SH-SY5Y (cell line): Measurements from ENCODE around the gene PLTP.

Experiments used
- GATA2 ChIP-seq: IDR thresholded peaks from 2 replicates; pipeline ENCODE4 v1.6.1; 2011; ENCODE audit warnings: mild to moderate bottlenecking, low read depth, low read length
- GATA3 ChIP-seq: IDR thresholded peaks from 2 replicates; pipeline ENCODE4 v1.6.1; 2011; ENCODE audit warnings: low read depth, mild to moderate bottlenecking, low read length, moderate library complexity

The PLTP gene

GRCh38 chr20:45899046-45899835 is 12.7 kb downstream of the PLTP start:
- no peak for TF ChIP-seq GATA2
- no peak for TF ChIP-seq GATA3

GRCh38 chr20:45898285-45898684 is 13.7 kb downstream of the PLTP start:
- TF ChIP-seq GATA2 = no peak
- no peak for TF ChIP-seq GATA3

GRCh38 chr20:45897692-45898091 is 14.3 kb downstream of the PLTP start:
- TF ChIP-seq GATA2 = no peak
- TF ChIP-seq GATA3 = no peak

DNA sequence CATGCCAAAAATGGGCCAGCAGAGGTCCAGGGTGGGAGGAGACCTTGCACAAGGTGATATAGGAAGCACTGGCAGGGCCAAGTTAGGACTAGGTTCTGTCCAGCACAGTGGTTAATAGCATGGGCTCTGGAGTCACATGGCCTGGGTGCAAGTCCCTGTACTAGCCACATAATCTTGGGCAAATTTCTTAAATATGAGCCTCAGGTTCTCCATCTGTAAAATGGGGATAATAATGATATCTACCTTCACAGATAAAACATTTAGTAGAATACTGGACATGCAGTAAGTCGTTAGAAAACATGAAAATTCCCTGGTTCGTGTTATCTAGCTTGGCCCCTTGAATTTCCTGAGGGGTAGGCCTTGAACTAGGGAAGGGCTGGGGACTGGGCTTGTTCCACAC is 14.7 kb downstream of the PLTP start:
- TF ChIP-seq GATA2 (no peak), GATA3 (no peak)

- TF ChIP-seq GATA3 (no peak), GATA2 (no peak)
Measured at GRCh38 chr20:45896641-45897161, 15.3 kb downstream of the PLTP start.

DNA sequence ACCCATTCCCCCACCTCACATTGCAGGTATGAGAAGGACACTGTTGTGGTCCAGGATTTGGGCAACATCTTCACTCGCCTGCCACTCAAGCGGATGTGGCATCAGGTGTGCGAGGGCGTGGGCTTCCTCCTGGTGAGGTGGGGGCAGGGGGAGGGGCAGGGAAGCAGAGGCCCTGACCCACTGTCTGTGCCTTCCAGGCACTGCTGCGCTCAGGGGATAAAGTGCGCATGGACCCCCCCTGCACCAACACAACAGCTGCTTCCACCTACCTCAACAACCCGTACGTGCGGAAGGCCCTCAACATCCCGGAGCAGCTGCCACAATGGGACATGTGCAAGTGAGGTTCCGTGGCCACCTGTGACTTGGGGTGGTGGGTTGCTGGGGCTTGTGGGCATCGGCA is 17.2 kb downstream of the PLTP start:
- no peak for TF ChIP-seq GATA2
- TF ChIP-seq GATA3 = no peak

DNA sequence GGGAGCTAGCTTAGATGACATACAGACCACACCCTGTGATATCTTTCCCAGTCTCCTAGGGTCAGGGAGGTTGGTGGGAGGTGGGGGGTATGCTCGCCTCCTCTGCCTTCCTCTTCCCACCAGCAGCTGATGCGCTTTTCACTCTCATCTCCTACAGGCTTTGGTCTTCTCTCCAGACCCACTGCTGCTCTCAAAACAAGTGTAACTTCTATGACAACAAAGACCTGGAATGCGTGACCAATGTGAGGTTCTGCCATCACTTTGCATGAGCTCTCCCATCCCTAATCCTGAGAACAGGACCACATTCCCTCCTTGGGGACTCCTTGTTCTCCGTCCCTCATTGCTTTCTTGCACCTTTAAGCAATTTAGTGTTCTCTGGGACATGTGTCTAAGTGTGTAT is 18.1 kb downstream of the PLTP start:
- TF ChIP-seq GATA2 (no peak), GATA3 (no peak)

GRCh38 chr20:45892828-45893500 is 19.0 kb downstream of the PLTP start:
- no peak for TF ChIP-seq GATA3
- no peak for TF ChIP-seq GATA2

DNA sequence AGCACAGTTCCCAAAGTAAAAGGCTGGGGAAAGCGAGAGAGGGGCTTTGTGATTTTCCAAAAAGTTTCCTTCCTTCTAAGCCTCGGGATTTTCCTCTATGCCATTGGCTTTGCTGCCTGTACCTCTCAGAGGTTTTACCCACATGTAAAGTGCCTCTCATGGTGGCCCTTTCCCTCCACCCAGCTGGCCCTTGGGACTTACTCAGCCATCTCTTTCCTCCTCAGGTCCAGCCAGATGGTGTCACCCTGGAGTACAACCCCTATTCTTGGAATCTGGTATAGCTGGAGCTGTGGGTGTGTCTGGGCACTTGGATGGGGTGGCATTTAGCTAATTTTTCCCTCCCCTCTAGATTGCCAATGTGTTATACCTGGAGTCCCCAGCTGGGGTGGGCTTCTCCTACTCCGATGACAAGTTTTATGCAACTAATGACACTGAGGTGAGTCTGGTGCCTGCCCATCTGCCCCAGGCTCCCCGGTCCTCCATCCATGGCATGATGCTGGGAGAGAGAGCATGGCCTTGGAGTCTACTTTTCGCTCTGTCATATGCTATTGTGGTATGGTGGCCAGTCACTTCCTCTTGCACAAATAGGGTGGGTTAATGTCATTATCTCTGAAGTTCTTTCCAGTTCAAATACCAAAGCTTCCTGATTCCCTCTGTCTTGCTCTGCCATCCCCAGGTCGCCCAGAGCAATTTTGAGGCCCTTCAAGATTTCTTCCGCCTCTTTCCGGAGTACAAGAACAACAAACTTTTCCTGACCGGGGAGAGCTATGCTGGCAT is 19.7 kb downstream of the PLTP start:
- TF ChIP-seq GATA3 (no peak), GATA2 (no peak)

DNA sequence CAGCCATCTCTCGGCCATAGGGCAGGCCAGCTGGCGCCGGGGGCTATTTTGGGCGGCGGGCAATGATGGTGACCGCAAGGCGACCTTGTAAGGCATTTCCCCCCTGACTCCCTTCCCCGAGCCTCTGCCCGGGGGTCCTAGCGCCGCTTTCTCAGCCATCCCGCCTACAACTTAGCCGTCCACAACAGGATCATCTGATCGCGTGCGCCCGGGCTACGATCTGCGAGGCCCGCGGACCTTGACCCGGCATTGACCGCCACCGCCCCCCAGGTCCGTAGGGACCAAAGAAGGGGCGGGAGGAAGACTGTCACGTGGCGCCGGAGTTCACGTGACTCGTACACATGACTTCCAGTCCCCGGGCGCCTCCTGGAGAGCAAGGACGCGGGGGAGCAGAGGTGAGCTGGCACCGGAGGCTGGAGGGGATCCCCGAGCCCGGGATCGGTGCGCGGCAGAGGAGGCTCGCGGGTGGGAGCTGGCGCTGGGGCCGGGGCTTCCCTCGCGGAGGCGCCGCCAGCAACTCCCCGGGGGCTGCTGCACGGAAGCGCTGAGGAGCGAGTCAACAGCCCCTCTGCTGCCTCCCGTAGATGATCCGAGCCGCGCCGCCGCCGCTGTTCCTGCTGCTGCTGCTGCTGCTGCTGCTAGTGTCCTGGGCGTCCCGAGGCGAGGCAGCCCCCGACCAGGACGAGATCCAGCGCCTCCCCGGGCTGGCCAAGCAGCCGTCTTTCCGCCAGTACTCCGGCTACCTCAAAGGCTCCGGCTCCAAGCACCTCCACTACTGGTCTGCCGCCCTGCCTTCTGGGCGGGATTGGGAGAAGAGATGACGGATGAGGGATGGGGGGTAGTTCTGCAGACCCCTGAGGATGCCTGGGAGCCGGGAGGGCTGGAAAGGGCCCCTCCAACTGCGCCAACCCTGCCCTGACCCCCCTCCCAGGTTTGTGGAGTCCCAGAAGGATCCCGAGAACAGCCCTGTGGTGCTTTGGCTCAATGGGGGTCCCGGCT is 20.7 kb downstream of the PLTP start, which contains the start of the genes CTSA and NEURL2:
Gene CTSA (plus strand): TSS at position 351 of the 999 bp plus-strand sequence. CDS start 234 bp downstream, at position 585.
Gene NEURL2 (minus strand): TSS at position 224 of the 999 bp plus-strand sequence. CDS start 217 bp downstream, at position 7.
- TF ChIP-seq GATA3 = no peak

DNA sequence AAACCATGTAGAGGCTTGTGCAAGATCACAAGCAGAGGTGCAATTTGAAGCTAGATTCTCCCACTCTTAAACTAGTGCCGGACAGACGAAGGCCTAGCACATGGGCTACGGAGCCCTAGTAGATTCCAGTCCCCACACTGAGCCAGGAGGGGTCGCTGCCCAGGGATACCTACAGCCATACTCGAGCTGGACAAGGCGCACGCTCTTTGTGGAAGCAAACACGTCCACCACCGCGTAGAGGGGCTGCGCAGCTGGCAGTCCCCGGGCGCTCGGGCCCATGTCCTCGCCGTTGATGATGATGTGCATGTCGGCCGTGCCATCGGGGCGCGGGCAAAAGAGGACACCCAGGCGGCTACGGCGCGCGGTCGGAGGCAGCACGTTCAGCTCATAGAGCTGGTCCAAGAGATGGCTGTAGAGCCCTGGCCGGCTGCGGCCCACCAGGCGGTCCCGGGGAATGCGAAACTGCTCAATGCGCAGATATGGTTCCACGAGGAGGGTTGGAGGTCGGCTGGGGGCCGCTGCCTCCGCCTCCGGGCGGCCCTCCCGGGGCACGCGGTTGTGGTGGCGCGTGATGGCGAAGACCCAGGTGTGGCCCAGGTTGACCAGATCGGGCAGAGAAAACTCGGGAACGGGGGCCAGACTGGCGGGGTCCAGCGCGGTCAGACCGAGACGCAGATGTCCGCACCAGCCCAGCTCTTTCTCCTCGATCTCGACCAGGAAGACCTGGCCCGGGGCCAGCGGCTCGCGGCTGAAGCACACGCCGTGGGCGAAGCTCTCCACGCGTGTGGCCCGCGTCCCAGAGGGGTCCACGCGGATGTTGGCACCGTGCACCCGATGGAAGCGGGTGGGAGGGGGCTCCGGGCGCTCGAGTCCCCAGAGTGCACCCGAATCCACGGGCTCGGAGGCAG is 21.6 kb downstream of the PLTP start:
- TF ChIP-seq GATA3 = no peak

- no peak for TF ChIP-seq GATA3
- TF ChIP-seq GATA2 = no peak
Measured at GRCh38 chr20:45888681-45889080, 23.3 kb downstream of the PLTP start.

DNA sequence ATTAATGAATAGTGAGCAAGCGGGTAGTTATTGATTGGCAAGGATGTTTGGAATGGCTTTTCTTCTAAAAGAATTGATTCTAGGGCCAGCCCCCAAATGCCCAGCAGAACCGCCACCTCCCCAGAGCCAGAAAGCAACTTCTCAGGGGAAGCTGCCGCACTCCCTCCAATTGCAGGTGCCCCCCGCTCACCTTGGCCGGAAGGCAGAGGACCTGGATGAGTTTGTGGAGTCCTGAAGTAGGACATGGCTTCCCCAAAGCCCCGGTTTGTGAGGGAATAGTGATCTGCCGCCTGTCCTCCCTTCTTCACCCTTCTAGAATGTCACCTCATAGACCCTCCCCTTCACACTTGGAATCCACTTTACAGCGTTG is 24.6 kb downstream of the PLTP start, which contains the start of gene SPATA25:
Gene SPATA25 (minus strand): TSS at position 277 of the 370 bp plus-strand sequence. CDS start 32 bp downstream, at position 245.
- no peak for TF ChIP-seq GATA2
- no peak for TF ChIP-seq GATA3
